Stimulated activated naive CD8-positive, alpha-beta T cell treated with anti-CD3 and anti-CD28 coated beads, Interleukin-15, Interleukin-2, amounts not matched to agents 100 U/mL and 50 U/mL, for 24 hours (primary cell): ENCODE results near the gene RANBP17.
"Not testable (repeated sequence)": the region's sequence is repeated elsewhere in the genome, so short reads cannot be mapped to it uniquely, and the experiment has no call there.

ENCODE experiments used
- ATAC-seq: fragments of 150-1000 bp; cut with Tn5 transposase; one replicate; pipeline ENCODE4 v1.10.0; 2021
- DNase-seq: peaks from one replicate; pipeline ENCODE4 v3.0.0; 2021

Gene RANBP17

DNA sequence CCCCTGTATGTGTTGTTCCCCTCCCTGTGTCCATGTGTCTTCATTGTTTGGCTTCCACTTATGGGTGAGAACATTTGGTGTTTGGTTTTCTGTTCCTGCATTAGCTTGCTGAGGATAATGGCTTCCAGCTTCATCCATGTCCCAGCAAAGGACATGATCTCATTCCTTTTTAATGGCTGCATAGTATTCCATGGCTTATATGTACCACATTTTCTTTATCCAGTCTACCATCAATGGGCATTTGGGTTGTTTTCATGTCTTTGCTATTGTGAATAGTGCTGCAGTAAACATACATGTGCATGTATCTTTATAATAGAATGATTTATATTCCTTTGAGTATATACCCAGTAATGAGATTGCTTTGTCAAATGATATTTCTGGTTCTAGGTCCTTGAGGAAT lies 8.6 kb downstream of the RANBP17 start:
- not testable (repeated sequence) for DNase-seq, ATAC-seq

- ATAC-seq, result no peak
- DNase-seq, result no peak
Measured at GRCh38 chr5:170874017-170874416, 12.2 kb downstream of the RANBP17 start.

DNA sequence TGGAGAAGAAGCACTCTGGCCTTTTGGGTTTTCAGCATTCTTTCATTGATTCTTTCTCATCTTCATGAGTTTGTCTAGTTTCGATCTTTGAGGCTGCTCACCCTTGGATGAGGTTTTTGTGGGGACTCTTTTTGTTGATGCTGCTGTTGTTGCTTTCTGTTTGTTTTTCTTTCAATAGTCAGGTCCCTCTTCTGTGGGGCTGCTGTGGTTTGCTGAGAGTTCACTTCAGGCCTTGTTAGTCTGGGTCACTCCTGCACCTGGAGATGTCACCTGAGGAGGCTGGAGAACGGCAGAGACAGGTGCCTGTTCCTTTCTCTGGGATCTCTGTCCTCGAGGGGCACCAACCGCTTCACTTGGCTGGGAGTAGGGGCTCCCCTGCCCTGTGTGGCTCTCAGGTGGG lies 14.0 kb downstream of the RANBP17 start:
- no peak for DNase-seq
- ATAC-seq, result no peak

DNA sequence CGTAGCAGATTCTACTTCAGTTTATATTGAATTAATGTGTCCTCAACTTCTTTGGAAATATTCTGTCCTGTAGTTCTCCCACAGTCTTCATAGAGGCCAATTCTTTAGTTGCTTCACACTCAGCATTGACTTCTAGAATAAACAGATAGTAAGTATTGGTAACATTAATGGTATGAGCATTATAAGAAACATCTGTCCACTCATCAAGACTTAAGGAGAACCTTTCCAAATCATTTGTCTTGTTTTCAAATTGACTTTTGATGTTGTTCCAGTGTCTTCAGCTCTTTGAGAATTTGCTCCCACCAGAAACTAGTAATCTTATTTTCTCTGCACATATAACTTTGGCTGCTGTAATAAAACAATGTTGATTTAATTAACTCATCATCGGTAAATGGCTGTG lies 18.3 kb downstream of the RANBP17 start:
- no peak for DNase-seq
- ATAC-seq, result no peak

GRCh38 chr5:170882345-170882744 lies 20.5 kb downstream of the RANBP17 start:
- DNase-seq (no peak), ATAC-seq (no peak)

- ATAC-seq (no peak), DNase-seq (no peak)
Measured at GRCh38 chr5:170885256-170885655, 23.4 kb downstream of the RANBP17 start.

DNA sequence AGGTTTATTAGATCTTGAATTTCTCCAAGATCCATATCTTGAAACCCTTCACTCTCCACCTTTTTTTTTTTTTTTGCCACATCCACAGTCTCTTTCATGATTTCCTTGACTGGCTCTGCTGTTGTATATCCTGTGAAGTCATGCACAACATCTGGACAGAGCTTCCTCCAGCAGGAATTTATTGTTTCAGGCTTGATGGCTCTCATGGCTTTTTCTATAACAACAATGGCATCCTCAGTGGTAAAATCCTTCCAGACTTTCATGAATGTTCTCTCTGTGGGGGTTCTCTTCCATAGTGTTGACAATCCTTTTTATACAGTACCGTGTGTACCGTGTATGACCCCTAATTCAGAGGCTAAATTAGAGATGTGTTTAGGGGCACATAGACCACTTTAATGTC lies 24.0 kb downstream of the RANBP17 start:
- DNase-seq (no peak), ATAC-seq (no peak)

GRCh38 chr5:170886210-170886894 lies 24.5 kb downstream of the RANBP17 start:
- no peak for ATAC-seq
- DNase-seq, result no peak

- DNase-seq (no peak), ATAC-seq (no peak)
Measured at GRCh38 chr5:170892196-170892595, 30.4 kb downstream of the RANBP17 start.

DNA sequence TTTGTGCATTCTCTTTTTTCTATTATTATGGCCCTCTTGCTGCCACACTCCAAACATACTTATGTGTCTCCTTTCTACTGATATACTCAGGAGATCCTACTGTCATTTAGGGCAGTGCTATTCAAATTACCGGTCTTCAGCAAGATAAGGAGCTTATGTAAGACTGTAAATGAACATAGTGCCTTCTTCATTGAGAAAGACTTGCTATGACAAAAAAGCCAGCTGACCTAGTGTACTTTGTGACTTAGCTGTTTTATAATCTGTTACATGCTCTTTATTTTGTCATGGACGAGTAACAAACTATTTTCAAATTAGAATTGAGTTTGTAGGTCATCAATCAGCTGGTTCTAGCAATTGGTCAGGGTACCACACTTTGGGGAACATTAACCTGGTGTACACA lies 32.8 kb downstream of the RANBP17 start:
- ATAC-seq, result no peak
- no peak for DNase-seq

- no peak for DNase-seq
Measured at GRCh38 chr5:170896779-170897178, 35.0 kb downstream of the RANBP17 start.

DNA sequence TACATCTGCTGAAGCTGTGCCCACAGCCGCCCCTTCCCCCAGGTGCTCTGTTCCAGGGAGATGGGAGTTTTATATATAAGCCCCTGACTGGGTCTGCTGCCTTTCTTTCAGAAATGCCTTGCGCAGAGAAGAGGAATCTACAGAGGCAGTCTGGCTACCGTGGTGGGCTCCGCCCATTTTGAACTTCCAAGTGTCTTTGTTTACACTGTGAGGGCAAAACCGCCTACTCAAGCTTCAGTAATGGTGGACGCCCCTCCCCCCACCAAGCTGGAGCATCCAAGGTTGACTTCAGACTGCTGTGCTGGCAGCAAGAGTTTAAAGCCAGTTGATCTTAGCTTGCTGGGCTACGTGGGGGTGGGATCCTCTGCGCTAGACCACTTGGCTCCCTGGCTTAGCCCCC lies 41.3 kb downstream of the RANBP17 start:
- DNase-seq, result no peak
- ATAC-seq, result no peak

More at GRCh38 chr5:170896779-170897178, 35.0 kb downstream of the RANBP17 start:
- no peak for ATAC-seq

DNA sequence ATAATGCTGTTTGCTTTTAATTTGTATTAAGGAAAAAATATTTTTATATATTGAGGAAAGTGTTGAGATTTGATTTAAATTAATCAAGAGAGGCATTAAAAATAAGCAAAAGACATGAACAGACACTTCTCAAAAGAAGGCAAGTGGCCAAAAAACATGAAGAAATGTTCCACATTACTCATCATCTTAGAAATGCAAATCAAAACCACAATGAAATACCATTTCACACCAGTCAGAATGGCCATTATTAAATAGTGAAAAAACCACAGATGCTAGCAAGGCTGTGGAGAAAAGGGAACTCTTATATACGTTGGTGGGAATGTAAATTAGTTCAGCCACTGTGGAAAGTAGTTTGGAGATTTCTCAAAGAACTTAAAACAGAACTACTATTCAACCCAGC lies 45.9 kb downstream of the RANBP17 start:
- ATAC-seq, result no peak
- DNase-seq, result no peak

GRCh38 chr5:170913573-170913972 lies 51.8 kb downstream of the RANBP17 start:
- no peak for ATAC-seq
- no peak for DNase-seq

DNA sequence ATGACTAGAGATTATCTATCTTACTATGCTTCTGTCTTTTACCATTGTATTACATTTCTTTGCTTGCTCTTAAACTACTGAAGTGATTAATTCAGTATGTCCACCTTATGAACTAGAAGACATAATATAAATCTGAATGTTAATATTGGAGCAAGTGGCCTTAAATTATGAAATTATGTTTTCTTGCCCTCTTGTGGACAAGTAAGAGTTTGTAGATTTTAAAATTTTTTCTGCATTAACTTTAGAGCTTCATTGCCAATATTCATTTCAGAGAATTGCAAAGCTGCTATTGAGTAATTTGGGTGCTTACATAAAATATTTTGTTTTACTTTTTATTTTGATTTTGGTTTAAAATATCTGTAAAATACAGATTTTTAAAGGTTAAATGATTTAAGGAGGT lies 55.3 kb downstream of the RANBP17 start:
- ATAC-seq, result no peak
- DNase-seq, result no peak

GRCh38 chr5:170920196-170920595 lies 58.4 kb downstream of the RANBP17 start:
- ATAC-seq, result no peak
- DNase-seq, result no peak

DNA sequence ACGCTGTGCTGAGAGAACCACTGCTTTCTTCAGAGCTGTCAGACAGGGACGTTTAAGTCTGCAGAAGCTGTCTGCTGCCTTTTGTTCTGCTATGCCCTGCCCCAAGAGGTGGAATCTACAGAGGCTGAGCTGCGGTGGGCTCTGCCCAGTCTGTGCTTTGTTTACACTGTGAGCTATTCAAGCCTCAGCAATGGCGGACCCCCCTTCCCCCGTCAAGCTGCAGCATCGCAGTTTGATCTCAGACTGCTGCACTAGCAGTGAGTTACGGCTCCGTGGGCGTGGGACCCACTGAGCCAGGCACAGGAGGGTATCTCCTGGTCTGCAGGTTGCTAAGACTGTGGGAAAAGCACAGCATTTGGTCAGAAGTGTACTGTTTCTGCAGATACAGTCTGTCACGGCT lies 60.5 kb downstream of the RANBP17 start:
- not testable (repeated sequence) for ATAC-seq, DNase-seq

DNA sequence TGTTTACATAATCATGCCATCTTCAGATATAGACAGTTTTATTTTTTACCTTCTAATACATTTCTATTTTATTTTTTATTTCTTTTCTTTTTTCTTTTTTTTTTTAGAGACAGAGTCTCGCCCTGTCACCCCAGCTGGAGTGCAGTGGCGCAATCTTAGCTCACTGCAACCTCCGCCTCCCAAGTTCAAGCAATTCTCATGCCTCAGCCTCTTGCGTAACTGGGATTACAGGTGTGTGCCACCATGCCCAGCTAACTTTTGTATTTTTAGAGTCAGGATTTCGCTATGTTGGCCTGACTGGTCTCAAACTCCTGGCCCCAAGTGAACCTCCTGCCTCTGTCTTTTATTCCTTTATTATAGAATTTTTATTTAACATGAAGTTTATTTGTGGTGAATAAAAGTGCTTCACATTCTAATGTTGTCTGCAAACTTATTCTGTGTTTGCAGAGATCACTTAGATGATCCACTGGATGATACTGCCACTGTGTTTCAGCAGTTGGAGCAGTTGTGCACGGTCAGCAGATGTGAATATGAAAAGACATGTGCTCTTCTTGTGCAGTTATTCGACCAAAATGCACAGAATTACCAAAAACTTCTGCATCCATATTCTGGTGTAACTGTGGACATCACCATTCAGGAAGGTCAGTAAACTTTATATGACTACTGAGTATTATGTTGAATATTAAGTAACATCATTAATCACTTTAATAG lies 62.2 kb downstream of the RANBP17 start:
- ATAC-seq (no peak), DNase-seq (no peak)

GRCh38 chr5:170935534-170936218 lies 73.9 kb downstream of the RANBP17 start:
- ATAC-seq, DNase-seq: not testable (repeated sequence)

DNA sequence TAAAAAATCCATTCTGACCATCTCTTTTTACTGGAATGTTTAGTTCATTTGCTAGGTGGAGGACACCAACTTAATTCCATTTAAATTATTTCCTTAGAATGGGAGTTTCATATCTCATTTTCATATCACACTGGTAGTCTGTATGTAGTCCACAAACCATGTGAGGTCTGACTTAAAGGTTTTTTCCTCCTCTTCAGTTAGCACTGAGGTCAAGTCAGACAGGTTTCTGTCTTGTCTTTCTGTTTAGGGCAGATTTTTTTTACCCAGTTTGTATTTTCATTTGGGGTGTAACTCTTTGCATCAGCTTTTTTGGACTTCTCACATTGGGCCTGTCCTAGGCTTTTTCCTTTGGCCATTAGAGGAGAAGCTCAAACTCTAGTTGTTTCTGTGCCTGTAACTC lies 75.3 kb downstream of the RANBP17 start:
- no peak for DNase-seq
- ATAC-seq, result no peak

DNA sequence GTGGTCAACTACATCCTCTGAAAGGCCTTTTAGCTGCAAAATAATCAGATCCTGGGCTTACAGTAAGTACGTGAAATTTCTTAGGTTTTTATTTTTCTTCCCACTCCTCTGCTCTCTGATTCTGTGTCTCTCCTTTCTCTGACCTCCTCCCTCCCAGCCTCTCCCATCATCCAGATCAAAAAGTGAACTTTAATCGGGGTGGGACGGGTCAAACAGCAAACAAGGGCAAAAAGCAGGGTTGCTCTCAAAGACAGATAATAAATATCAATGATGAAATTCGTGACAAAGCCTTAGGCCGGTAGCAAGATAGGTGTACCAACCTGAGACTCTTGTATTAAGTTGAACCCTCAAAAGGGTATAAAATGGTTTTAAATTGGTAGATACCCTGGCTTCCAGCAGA lies 76.1 kb downstream of the RANBP17 start:
- ATAC-seq, result no peak
- DNase-seq, result no peak

DNA sequence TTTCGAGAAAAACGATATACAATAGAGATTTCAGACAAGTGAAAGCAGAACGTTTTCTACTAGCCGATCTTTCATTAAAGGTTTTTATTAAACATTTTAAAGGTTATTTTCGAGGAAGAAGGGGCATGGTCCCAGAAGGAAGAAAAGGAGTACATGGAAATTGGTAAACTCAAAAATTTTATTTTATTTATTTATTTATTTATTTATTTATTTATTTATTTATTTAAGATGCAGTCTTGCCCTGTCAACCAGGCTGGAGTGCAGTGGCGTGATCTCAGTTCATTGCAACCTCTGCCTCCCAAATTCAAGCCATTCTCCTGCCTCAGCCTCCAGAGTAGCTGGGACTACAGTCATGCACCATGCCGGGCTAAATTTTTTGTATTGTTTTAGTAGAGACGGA lies 77.4 kb downstream of the RANBP17 start:
- no peak for DNase-seq
- no peak for ATAC-seq

GRCh38 chr5:170941788-170942187 lies 80.0 kb downstream of the RANBP17 start:
- DNase-seq (no peak), ATAC-seq (no peak)
